Measurements from ENCODE around the gene ROR1.
"Not testable (repeated sequence)": the region's sequence is repeated elsewhere in the genome, so short reads cannot be mapped to it uniquely, and the experiment has no call there.

ROR1 gene

GRCh38 chr1:64220241-64220640 lies 446.4 kb downstream of the ROR1 start:
- Histone ChIP-seq H3K9me3 (ENCODE audit: control insufficient read depth, low read depth, low read length) (no peaks in the 10 kb centered on the region), H3K27ac (ENCODE audit: low read length) (no peak overlapping the region), H3K4me3 (ENCODE audit: low read length) (no peak overlapping the region), H3K27me3 (ENCODE audit: control insufficient read depth, insufficient read depth, low read length) (no peaks in the 10 kb centered on the region), H3K9ac (ENCODE audit: low read length) (no peak overlapping the region), H3K36me3 (ENCODE audit: control insufficient read depth, low read depth, low read length) (no peaks in the 10 kb centered on the region), H3K4me1 (ENCODE audit: control insufficient read depth, low read depth, low read length) (no peaks in the 10 kb centered on the region)

- Histone ChIP-seq H3K36me3 (ENCODE audit: control insufficient read depth, low read depth, low read length) (no peaks in the 10 kb centered on the region), H3K27ac (ENCODE audit: low read length) (no peak overlapping the region), H3K4me3 (ENCODE audit: low read length) (no peak overlapping the region), H3K4me1 (ENCODE audit: control insufficient read depth, low read depth, low read length) (no peaks in the 10 kb centered on the region), H3K9me3 (ENCODE audit: control insufficient read depth, low read depth, low read length) (no peaks in the 10 kb centered on the region), H3K27me3 (ENCODE audit: control insufficient read depth, insufficient read depth, low read length) (no peaks in the 10 kb centered on the region), H3K9ac (ENCODE audit: low read length) (no peak overlapping the region)
Observed at GRCh38 chr1:64223329-64224151, 449.7 kb downstream of the ROR1 start.

GRCh38 chr1:64224236-64224635 lies 450.4 kb downstream of the ROR1 start:
- not testable (repeated sequence) for H3K27ac ChIP-seq (ENCODE audit: low read length); H3K36me3 ChIP-seq (ENCODE audit: control insufficient read depth, low read depth, low read length); H3K9ac ChIP-seq (ENCODE audit: low read length); H3K27me3 ChIP-seq (ENCODE audit: control insufficient read depth, insufficient read depth, low read length); H3K4me1 ChIP-seq (ENCODE audit: control insufficient read depth, low read depth, low read length); H3K9me3 ChIP-seq (ENCODE audit: control insufficient read depth, low read depth, low read length); H3K4me3 ChIP-seq (ENCODE audit: low read length)

- Histone ChIP-seq H3K9ac (ENCODE audit: low read length) (no peak overlapping the region), H3K36me3 (ENCODE audit: control insufficient read depth, low read depth, low read length) (no peaks in the 10 kb centered on the region), H3K4me3 (ENCODE audit: low read length) (no peak overlapping the region)
Observed at GRCh38 chr1:64228167-64228957, 454.5 kb downstream of the ROR1 start.

GRCh38 chr1:64229307-64229706 lies 455.5 kb downstream of the ROR1 start:
- H3K36me3 ChIP-seq (ENCODE audit: control insufficient read depth, low read depth, low read length), result no peaks in the 10 kb centered on the region
- no peaks in the 10 kb centered on the region for H3K9me3 ChIP-seq (ENCODE audit: control insufficient read depth, low read depth, low read length)
- no peaks in the 10 kb centered on the region for H3K27me3 ChIP-seq (ENCODE audit: control insufficient read depth, insufficient read depth, low read length)
- peaks cover 5% of the 10 kb centered on the region for H3K4me1 ChIP-seq (ENCODE audit: control insufficient read depth, low read depth, low read length)
- H3K9ac ChIP-seq (ENCODE audit: low read length), result no peak overlapping the region
- no peak overlapping the region for H3K27ac ChIP-seq (ENCODE audit: low read length)
- no peak overlapping the region for H3K4me3 ChIP-seq (ENCODE audit: low read length)

More at GRCh38 chr1:64228167-64228957, 454.5 kb downstream of the ROR1 start:
- peaks cover 5% of the 10 kb centered on the region for H3K4me1 ChIP-seq (ENCODE audit: control insufficient read depth, low read depth, low read length)
- H3K27me3 ChIP-seq (ENCODE audit: control insufficient read depth, insufficient read depth, low read length), result no peaks in the 10 kb centered on the region
- H3K27ac ChIP-seq (ENCODE audit: low read length), result no peak overlapping the region
- H3K9me3 ChIP-seq (ENCODE audit: control insufficient read depth, low read depth, low read length), result no peaks in the 10 kb centered on the region

All from iPS-18a (cell line).